HG02884 (cell line): ENCODE data around the gene SLC7A7.
"Not testable (repeated sequence)": the region's sequence is repeated elsewhere in the genome, so short reads cannot be mapped to it uniquely, and the experiment has no call there.

Source experiments
- ATAC-seq: cut with Tn5 transposase; IDR thresholded peaks from one replicate; pipeline ENCODE4 v1.9.1; 2021; ENCODE audit warnings: mild to moderate bottlenecking, moderate library complexity; ENCODE audit not compliant: unreplicated experiment

The SLC7A7 gene

GRCh38 chr14:22794551-22794951, 20.7 kb downstream of the SLC7A7 start:
- peak; percentile 56 for ATAC-seq

DNA sequence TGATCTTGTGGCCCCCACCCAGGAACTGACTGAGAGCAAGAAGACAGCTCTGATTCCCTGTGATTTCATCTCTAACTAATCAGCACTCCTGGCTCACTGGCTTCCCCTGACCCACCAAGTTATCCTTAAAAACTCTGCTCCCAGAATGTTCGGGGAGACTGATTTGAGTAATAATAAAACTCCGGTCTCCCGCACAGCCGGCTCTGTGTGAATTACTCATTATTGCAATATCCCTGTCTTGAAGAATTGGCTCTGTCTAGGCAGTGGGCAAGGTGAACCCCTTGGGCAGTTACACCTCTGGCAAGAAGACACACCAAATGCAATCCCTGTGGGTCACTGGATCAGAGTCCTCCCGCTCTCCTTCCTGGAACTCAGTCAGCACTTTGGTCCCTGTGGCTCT, 21.3 kb downstream of the SLC7A7 start:
- ATAC-seq: no peak

GRCh38 chr14:22793550-22793949, 21.7 kb downstream of the SLC7A7 start:
- not testable (repeated sequence) for ATAC-seq

DNA sequence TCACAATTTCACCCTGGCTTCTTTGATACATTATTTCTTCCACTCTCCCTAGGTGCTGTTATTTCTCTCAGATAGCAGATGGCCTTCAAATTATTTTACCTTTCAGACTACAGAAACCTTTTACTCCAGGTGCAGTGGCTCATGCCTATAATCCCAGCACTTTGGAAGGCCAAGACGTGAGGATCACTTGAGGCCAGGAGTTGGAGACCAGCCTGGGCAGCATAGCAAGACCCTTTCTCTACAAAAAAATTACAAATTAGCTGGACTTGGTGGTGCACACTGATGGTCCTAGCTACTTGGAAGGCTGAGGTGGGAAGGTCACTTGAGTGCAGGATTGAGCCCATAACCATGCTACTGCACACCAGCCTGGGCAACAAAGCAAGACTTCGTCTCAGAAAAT, 23.1 kb downstream of the SLC7A7 start:
- ATAC-seq: no peak

DNA sequence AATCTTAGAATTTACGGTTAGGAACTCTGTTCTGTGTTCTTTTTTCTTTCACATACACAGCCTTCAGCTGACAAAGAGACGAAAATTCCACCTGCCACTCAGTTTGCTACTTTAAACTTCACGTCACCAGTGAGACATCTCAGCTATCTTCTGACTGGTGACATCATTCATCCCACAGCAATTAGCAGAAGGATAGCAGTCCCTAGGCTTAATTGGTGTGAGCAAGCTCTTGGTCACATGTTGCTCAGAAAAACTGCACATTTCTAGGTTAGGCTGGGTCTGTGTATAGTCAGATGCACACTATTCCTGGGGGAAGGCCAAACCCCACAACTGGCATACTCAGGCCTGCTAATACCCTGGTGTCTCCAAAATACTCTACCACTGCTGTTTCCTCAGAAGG, 23.9 kb downstream of the SLC7A7 start:
- ATAC-seq: no peak

- ATAC-seq: no peak
Observed at GRCh38 chr14:22786685-22787084, 28.6 kb downstream of the SLC7A7 start.

DNA sequence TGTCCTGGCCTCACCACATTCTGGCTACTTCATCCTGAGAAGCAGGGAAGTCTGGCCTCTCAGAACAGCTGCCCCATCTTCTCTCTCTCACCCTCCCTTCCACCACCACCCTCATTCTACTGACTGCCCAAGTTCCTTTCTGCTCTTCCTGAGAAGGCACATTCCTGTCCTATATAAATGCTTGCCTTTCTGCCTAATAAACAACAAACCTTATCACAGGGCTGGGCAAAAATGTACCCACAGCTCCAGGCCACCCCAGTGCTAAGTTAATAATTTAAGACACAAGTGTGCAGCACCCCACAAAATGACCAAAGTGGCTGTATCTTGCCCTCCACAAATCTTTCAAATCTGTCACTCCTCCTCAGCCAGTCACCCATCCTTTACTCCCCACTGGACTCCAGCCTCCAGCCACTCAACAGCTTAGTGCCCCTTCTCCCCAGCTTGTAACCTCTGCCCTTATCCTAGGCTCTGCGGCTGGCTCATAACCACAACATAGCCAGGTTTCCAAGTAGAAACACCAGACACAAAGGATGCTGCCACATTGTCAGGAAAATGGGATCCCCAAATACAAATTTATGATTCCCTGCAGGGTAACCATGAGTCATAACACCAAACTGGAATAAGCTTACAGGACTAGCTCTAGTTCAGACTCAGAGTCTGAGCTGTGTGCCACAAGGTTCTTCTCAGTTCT, 33.8 kb downstream of the SLC7A7 start:
- ATAC-seq: no peak

DNA sequence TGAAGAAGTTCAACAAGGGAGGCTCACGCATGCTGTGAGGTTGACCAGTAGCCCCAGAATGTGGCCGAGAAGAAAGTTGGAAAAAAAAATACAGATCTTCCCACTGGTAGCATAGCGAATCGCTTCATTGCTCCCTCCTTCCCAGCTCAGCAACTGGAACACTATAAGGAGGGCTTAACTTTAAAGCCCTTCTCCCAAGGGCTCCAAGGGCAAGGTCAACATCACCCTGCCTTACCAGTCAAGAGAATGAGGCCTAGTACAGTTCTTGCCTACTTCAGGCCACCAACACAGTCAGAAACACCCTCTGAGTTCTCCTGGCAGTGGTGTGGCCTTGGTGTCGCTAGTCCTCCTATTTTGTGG, 34.3 kb downstream of the SLC7A7 start:
- ATAC-seq: no peak

- ATAC-seq: no peak
Observed at GRCh38 chr14:22780105-22780679, 35.0 kb downstream of the SLC7A7 start.

DNA sequence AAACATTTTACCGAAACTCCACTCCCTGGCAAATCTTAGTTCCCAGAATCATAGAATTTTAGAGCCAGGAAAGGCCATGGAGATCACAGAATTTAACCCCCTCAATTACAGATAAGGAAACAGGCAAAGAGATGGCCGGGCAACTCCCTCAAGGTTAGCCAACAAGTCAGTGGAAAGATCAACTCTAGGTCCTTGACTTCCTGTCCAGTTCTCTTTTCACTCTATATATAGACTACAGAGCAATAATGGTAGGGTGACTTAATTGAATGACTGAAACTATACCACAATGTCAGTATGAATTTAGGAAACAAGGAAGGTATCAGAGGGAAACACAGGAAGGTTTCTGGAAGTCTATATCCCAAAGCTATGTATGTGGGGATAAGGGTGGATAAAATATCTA, 37.2 kb downstream of the SLC7A7 start:
- no peak for ATAC-seq

- not testable (repeated sequence) for ATAC-seq
Observed at GRCh38 chr14:22776849-22777248, 38.4 kb downstream of the SLC7A7 start.

DNA sequence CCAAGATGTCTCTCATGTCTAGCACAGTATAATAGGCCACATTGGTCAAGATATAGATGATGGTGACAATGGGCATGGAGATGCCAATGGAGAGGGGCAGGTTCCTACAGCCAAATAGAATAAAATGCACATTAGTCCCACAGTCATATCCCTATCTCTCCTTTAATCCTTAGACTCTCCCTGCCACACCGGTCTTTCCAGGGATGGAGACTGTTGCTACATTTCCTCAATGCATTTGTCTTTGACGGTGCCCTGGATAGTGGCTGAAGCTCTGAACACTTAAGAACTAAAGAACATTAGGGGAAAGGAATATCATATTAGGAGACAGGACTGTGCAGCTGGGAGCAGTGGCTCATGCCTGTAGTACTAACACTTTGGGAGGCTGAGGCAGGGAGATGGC, 39.0 kb downstream of the SLC7A7 start:
- ATAC-seq: no peak

- no peak for ATAC-seq
Observed at GRCh38 chr14:22774011-22774706, 41.1 kb downstream of the SLC7A7 start.

DNA sequence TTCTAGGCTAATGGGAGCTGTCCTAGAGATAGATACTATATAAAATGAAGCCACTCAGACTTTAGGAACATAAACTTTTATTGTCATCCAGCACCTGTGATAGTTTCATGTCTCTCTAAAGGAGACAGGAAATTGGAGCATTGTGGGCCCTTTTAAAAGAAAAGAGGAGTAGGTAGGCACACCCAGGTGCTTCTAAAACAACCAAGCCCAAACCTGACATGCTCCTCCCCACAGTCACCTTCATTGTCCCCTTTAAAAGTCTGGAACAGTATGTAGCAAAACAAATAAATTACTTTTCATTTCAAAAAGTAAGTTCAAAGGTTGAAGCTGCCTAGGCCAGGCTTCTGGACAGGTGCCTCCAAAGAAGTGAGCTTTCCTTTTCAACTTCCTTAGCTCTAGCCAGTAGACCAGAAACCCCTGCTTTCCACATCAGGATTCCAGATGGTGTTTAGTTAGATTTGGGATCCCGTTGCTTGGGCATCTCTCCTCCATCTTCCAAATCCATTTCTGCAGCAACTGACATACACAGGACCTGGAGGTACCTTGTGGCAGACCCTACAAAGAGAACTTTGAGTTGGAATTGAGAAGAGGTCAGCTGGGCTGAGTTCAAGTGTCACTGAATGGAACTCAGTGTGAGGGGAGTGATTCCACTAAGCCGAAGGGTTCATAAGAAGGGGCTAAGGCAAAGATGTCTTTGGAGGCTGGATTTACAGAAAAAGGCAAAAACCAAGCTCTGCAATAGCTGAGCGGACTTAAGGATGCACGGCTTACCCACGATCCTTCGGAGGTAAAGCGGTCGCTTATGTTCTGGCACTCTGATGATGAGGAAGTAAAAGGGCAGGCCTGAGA, 41.8 kb downstream of the SLC7A7 start:
- no peak for ATAC-seq

- no peak for ATAC-seq
Observed at GRCh38 chr14:22772725-22773124, 42.5 kb downstream of the SLC7A7 start.

DNA sequence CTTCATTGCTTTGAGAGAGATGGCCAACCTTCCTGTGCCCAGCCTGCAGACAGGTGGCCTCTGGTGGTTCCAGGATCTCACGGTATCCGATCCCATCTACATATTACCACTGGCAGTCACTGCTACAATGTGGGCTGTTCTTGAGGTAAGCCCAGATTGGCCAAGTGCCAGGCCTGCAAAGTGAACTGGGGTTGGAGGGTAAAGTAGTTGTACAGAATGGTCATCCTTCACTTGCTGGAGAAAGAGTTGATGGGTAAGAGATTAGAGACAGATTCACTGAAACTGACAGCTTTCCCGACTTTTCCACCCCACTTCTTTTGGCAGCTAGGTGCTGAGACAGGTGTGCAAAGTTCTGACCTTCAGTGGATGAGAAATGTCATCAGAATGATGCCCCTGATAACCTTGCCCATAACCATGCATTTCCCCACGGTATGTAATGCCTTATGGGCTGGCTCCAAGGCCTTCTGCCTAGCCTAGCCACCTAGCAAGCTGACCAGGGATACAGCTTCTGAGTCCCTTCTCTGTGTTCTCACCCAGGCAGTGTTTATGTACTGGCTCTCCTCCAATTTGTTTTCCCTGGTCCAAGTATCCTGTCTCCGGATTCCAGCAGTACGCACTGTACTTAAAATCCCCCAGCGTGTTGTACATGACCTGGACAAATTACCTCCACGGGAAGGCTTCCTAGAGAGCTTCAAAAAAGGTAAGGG, 44.6 kb downstream of the SLC7A7 start:
- no peak for ATAC-seq

DNA sequence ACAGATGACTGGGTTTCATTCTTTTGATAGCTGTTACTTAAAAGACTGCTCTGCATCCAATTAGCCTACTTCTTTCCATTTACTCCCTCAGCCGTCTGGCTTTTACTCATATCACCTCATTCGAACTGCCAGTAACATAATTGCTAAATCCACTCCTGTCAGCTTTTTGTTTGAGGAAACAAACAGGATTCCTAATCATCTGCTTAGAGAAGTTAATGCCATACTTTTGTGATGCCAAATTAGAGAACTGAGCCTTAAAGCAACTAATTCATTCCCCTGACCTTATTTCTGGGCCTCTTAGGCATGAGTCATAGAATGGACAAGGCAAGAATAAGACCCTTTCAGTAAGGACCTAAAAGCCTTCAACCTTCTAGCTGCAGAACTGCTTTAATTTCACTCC, 45.9 kb downstream of the SLC7A7 start:
- no peak for ATAC-seq

DNA sequence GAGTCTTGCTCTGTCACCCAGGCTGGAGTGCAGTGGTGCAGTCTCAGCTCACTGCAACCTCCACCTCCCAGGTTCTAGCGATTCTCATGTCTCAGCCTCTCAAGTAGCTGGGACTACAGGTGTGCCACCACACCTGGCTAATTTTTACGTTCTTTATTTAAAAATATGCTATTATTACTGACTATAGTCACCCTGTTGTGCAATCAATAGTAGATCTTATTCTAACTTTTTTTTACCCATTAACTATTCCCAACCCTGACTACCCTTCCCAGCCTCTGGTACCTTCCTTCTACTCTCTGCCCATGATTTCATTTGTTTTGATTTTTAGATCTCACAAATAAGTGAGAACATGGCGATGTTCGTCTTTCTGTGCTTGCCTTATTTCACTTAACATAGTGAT, 46.3 kb downstream of the SLC7A7 start:
- ATAC-seq: no peak

DNA sequence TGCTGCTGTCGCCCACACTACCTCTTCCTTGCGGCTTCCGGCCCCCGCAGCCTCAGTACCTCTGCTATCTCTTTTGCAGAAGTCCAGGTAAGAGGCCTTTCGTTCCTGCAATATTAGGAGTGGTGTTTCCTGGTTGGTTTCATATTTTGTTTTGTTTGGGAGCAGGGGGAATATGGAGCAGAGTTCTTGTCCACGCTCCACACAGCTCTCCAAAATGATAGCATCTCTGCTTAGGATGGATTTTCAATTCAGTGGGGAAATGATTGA, 48.0 kb downstream of the SLC7A7 start:
- ATAC-seq: peak; percentile 34

- peak; percentile 77 for ATAC-seq
Observed at GRCh38 chr14:22766457-22767322, 48.5 kb downstream of the SLC7A7 start, which contains the start of gene OXA1L. OXA1L (plus strand) TSS chr14:22766688; CDS start chr14:22766702, 14 bp downstream.
